HCT116 (cell line): ENCODE results near the gene ZFR2. TPM values are rescaled to one million over a fixed set of nuclear protein-coding genes. Genes with fewer than 3 reads are reported as not detected.

Experiments used
- ATAC-seq: fragments of 200-7000 bp; cut with Tn5 transposase; 2 replicates; pipeline ENCODE4 v1.9.1; 2020; ENCODE audit warnings: mild to moderate bottlenecking, moderate library complexity
- BruUV-seq: library from RNA; stranded (reverse); fragments of 400-500 nt; replicated peaks from 2 replicates; lab custom pipeline; 2021; lab: Mats Ljungman, UMichigan
- CTCF ChIA-PET: fragments of 300-600 bp; sonication (Branson Sonifier 250); formaldehyde crosslinking; loops from one replicate; lab custom pipeline; 2021; ENCODE audit warnings: antibody characterized with exemption; lab: Charles Lee
- POLR2A ChIA-PET: fragments of 300-600, 350-600 bp; sonication (Branson Sonifier 250); formaldehyde crosslinking; loops from one replicate; lab custom pipeline; 2021; ENCODE audit warnings: antibody characterized with exemption; lab: Charles Lee
- RAD21 ChIA-PET, 2 experiments: fragments of 300-600 bp; sonication (Branson Sonifier 250); formaldehyde crosslinking; loops; one replicate each; lab custom pipeline; 2023; ENCODE audit warnings: low total read pairs in 2 of 2; ENCODE audit not compliant: uncharacterized antibody in 2 of 2, unreplicated experiment in 2 of 2, low non-redundant PET in 1 of 2; lab: Charles Lee
- DNase-seq: peaks from one replicate; pipeline ENCODE4 v3.0.0-alpha.2; 2010; ENCODE audit warnings: low read depth, low spot score
- H2AFZ ChIP-seq: fragments of 200-600 bp; shearing (Covaris generic), sonication (generic); 2 replicates; pipeline ENCODE4 v1.6.1; 2017; ENCODE audit warnings: low read depth, mixed run types, mixed read lengths, antibody characterized with exemption, low read length; ENCODE audit not compliant: poor library complexity, severe bottlenecking
- H3K27ac ChIP-seq: 2 replicates; pipeline ENCODE4 v1.5.1; 2012; ENCODE audit warnings: low read depth, low read length
- H3K27me3 ChIP-seq: fragments of 200-600 bp; sonication (generic); 2 replicates; pipeline ENCODE4 v1.6.1; 2016; ENCODE audit warnings: mixed run types, low read length, mixed read lengths; ENCODE audit not compliant: insufficient read depth
- H3K36me3 ChIP-seq, 2 experiments: fragments of 200-500 bp in 1 of 2; fragments of 200-600 bp in 1 of 2; sonication (Bioruptor generic) in 1 of 2; sonication (generic) in 1 of 2; 2 replicates each; pipeline versions ENCODE4 v1.5.1 to v1.6.1; 2014 to 2016; ENCODE audit warnings: low read length in 2 of 2, inconsistent platforms in 1 of 2, mixed read lengths in 1 of 2, mixed run types in 1 of 2; ENCODE audit not compliant: insufficient read depth in 2 of 2, control insufficient read depth in 1 of 2
- H3K4me1 ChIP-seq, 2 experiments: fragments of 200-600 bp in 1 of 2; sonication (generic) in 1 of 2; 2 replicates each; pipeline versions ENCODE4 v1.5.1 to v1.6.1; 2012 to 2017; ENCODE audit warnings: low read length in 2 of 2, inconsistent platforms in 1 of 2, mild to moderate bottlenecking in 1 of 2, mixed read lengths in 1 of 2, mixed run types in 1 of 2, moderate library complexity in 1 of 2; ENCODE audit not compliant: insufficient read depth in 2 of 2, control insufficient read depth in 1 of 2
- H3K4me2 ChIP-seq: fragments of 200-600 bp; sonication (generic); 2 replicates; pipeline ENCODE4 v1.6.1; 2017; ENCODE audit warnings: mixed run types, low read length, mixed read lengths
- H3K4me3 ChIP-seq, 2 experiments: fragments of 200-600 bp in 1 of 2; sonication (generic) in 1 of 2; replicated peaks in 1 of 2; 2 replicates each; pipeline ENCODE4 v1.5.1; 2011 to 2016; ENCODE audit warnings: low read length in 2 of 2, control low read depth in 1 of 2, low read depth in 1 of 2, mild to moderate bottlenecking in 1 of 2, mixed read lengths in 1 of 2, mixed run types in 1 of 2
- H3K79me2 ChIP-seq: fragments of 200-600 bp; sonication (generic); 2 replicates; pipeline ENCODE4 v1.6.1; 2017; ENCODE audit warnings: mild to moderate bottlenecking, mixed run types, low read length, moderate library complexity, mixed read lengths; ENCODE audit not compliant: insufficient read depth
- H3K9ac ChIP-seq: fragments of 200-600 bp; sonication (generic); 2 replicates; pipeline ENCODE4 v1.6.1; 2016; ENCODE audit warnings: low read length, mixed read lengths
- H3K9me2 ChIP-seq: fragments of 200-600 bp; sonication (generic), shearing (Covaris generic); 2 replicates; pipeline ENCODE4 v1.6.1; 2017; ENCODE audit warnings: mixed run types, mild to moderate bottlenecking, moderate library complexity; ENCODE audit not compliant: insufficient read depth
- H3K9me3 ChIP-seq, 2 experiments: fragments of 200-500 bp in 1 of 2; fragments of 200-600 bp in 1 of 2; sonication (Bioruptor generic) in 1 of 2; sonication (generic) in 1 of 2; 2 replicates each; pipeline ENCODE4 v1.6.1; 2014 to 2017; ENCODE audit warnings: low read length in 2 of 2, mixed read lengths in 2 of 2, inconsistent platforms in 1 of 2, low read depth in 1 of 2, mild to moderate bottlenecking in 1 of 2, mixed run types in 1 of 2, moderate library complexity in 1 of 2; ENCODE audit not compliant: control insufficient read depth in 1 of 2, insufficient read depth in 1 of 2
- H4K20me1 ChIP-seq: fragments of 200-600 bp; sonication (generic), shearing (Covaris generic); 2 replicates; pipeline ENCODE4 v1.6.1; 2017; ENCODE audit warnings: mixed run types, mild to moderate bottlenecking, moderate library complexity; ENCODE audit not compliant: insufficient read depth
- ATF3 ChIP-seq: IDR thresholded peaks from 2 replicates; pipeline ENCODE4 v1.6.1; 2012
- CBX3 ChIP-seq: IDR thresholded peaks from 2 replicates; pipeline ENCODE4 v1.6.1; 2012; ENCODE audit warnings: low read depth
- CEBPB ChIP-seq: IDR thresholded peaks from 2 replicates; pipeline ENCODE4 v1.6.1; 2012; ENCODE audit warnings: low read depth
- CTCF ChIP-seq, 3 experiments: fragments of 200-600 bp in 1 of 3; sonication (generic) in 1 of 3; IDR thresholded peaks in 2 of 3; conservative IDR thresholded peaks in 1 of 3; 2 replicates each; pipeline ENCODE4 v1.5.1; 2012 to 2017; ENCODE audit warnings: low read depth in 2 of 3, low read length in 2 of 3, antibody characterized with exemption in 1 of 3, borderline replicate concordance in 1 of 3, control low read depth in 1 of 3, mild to moderate bottlenecking in 1 of 3, mixed read lengths in 1 of 3, mixed run types in 1 of 3, moderate library complexity in 1 of 3; ENCODE audit not compliant: insufficient read depth in 1 of 3
- EGR1 ChIP-seq: IDR thresholded peaks from 2 replicates; pipeline ENCODE4 v1.6.1; 2012; ENCODE audit warnings: low read depth
- ELF1 ChIP-seq: IDR thresholded peaks from 2 replicates; pipeline ENCODE4 v1.6.1; 2012; ENCODE audit warnings: low read depth, borderline replicate concordance
- EZH2 ChIP-seq: fragments of 200-600 bp; sonication (generic); IDR thresholded peaks from 2 replicates; pipeline ENCODE4 v1.6.1; 2017; ENCODE audit warnings: antibody characterized with exemption, mixed run types
- EZH2phosphoT487 ChIP-seq: fragments of 200-600 bp; IDR thresholded peaks from 2 replicates; pipeline ENCODE4 v1.6.1; 2018; ENCODE audit warnings: antibody characterized with exemption, borderline replicate concordance
- FOSL1 ChIP-seq: IDR thresholded peaks from 2 replicates; pipeline ENCODE4 v1.6.1; 2012; ENCODE audit warnings: low read depth
- JUND ChIP-seq: IDR thresholded peaks from 2 replicates; pipeline ENCODE4 v1.6.1; 2012
- POLR2A ChIP-seq: IDR thresholded peaks from 2 replicates; pipeline ENCODE4 v1.7.0; 2011; ENCODE audit warnings: borderline replicate concordance; ENCODE audit not compliant: insufficient read depth, insufficient read length; ENCODE audit errors: extremely low read depth
- RAD21 ChIP-seq: IDR thresholded peaks from 2 replicates; pipeline ENCODE4 v1.6.1; 2012; ENCODE audit warnings: low read depth, mild to moderate bottlenecking
- REST ChIP-seq: IDR thresholded peaks from 2 replicates; pipeline ENCODE4 v1.6.1; 2012; ENCODE audit warnings: low read depth
- SIN3A ChIP-seq: IDR thresholded peaks from 2 replicates; pipeline ENCODE4 v1.6.1; 2012; ENCODE audit warnings: low read depth
- SP1 ChIP-seq: IDR thresholded peaks from 2 replicates; pipeline ENCODE4 v1.6.1; 2012; ENCODE audit warnings: low read depth
- YY1 ChIP-seq: IDR thresholded peaks from 2 replicates; pipeline ENCODE4 v1.6.1; 2011; ENCODE audit warnings: low read length, low read depth, moderate library complexity, mild to moderate bottlenecking; ENCODE audit not compliant: insufficient replicate concordance; ENCODE audit errors: extremely low read depth
- ZBTB33 ChIP-seq: IDR thresholded peaks from 2 replicates; pipeline ENCODE4 v1.6.1; 2011; ENCODE audit warnings: mild to moderate bottlenecking, low read length, moderate library complexity; ENCODE audit not compliant: insufficient replicate concordance; ENCODE audit errors: extremely low read depth
- ZFX ChIP-seq: fragments of 450-650 bp; IDR thresholded peaks from 2 replicates; pipeline ENCODE4 v1.6.1; 2017
- ZNF274 ChIP-seq: fragments of 200-500 bp; sonication (Bioruptor generic); IDR thresholded peaks from 2 replicates; pipeline ENCODE4 v1.6.1; 2014; ENCODE audit warnings: mild to moderate bottlenecking, low read depth, low read length, inconsistent platforms
- intact Hi-C: fragments of 100-400 bp; cut with micrococcal nuclease; formaldehyde crosslinking; loops from 2 replicates; pipeline ENCODE4 v1.10.0; 2022
- total RNA-seq: library from RNA; stranded (reverse); gene quantifications from one replicate; pipeline ENCODE4 v1.2.1, GENCODE V29; 2021; ENCODE audit not compliant: unreplicated experiment

The ZFR2 gene
- total RNA-seq, 1 experiment from 2014 or later, result 0.34 TPM

GRCh38 chr19:3810708-3811355, 58.0 kb downstream of the ZFR2 start:
- intact Hi-C loops, result no loop called here
- H3K36me3 ChIP-seq, result no peaks in the 10 kb centered on the region
- ChIA-PET POLR2A (no interaction called here), CTCF (interaction anchor here (1.0 kb wide), 1 partner anchor 11 kb away, joined by 3 read pairs; no protein-coding TSS in a partner anchor), RAD21 (no interaction called here)
- no peak for ATAC-seq
- no peak overlapping the region for H3K9ac ChIP-seq
- no peak for TF ChIP-seq YY1
- no peak for TF ChIP-seq POLR2A
- no peak for TF ChIP-seq EZH2
- TF ChIP-seq EGR1, result no peak
- no peak for TF ChIP-seq RAD21
- TF ChIP-seq JUND, result no peak
- TF ChIP-seq SIN3A, result no peak
- TF ChIP-seq ZFX, result no peak
- no peak for TF ChIP-seq ZNF274
- TF ChIP-seq CTCF (IDR thresholded peaks at IDR 0.05 in 2 of 3, conservative IDR thresholded peaks at IDR 0.05 in 1 of 3; ENCODE audit: borderline replicate concordance in 1 of 3, insufficient read depth in 1 of 3, low read depth in 2 of 3, low read length in 2 of 3), result no peak
- no peak for TF ChIP-seq EZH2phosphoT487
- no peak for TF ChIP-seq CEBPB
- no peak for TF ChIP-seq CBX3
- TF ChIP-seq REST, result no peak
- TF ChIP-seq FOSL1, result no peak
- TF ChIP-seq ELF1, result no peak
- TF ChIP-seq ZBTB33, result no peak
- no peak for TF ChIP-seq SP1
- TF ChIP-seq ATF3, result no peak
- H3K27ac ChIP-seq, result no peak overlapping the region
- H4K20me1 ChIP-seq, result no peaks in the 10 kb centered on the region
- H3K4me2 ChIP-seq, result no peak overlapping the region
- BruUV-seq, result no TSS peak
- H3K79me2 ChIP-seq, result no peaks in the 10 kb centered on the region
- no peaks in the 10 kb centered on the region for H3K27me3 ChIP-seq
- H3K4me1 ChIP-seq, result no peaks in the 10 kb centered on the region
- no peak overlapping the region for H2AFZ ChIP-seq
- H3K9me2 ChIP-seq, result no peaks in the 10 kb centered on the region
- DNase-seq, result no peak
- peaks cover 0 to 5% of the 10 kb centered on the region in 2 experiments; a peak in 2 of 4 replicates for H3K9me3 ChIP-seq
- H3K4me3 ChIP-seq, result no peak overlapping the region
